GM10266 (cell line): ENCODE results near the gene TAL1.

Experiments used
- DNase-seq: peaks from one replicate; pipeline ENCODE4 v3.0.0; 2012; ENCODE audit errors: extremely low spot score
- TF ChIP-seq, protein P1 (sequence below): IDR thresholded peaks from 2 replicates; pipeline ENCODE4 v1.5.1; 2012; ENCODE audit warnings: mild to moderate bottlenecking, low read depth; ENCODE audit not compliant: control insufficient read depth, insufficient read depth; ENCODE audit errors: missing control alignments

Gene TAL1

DNA sequence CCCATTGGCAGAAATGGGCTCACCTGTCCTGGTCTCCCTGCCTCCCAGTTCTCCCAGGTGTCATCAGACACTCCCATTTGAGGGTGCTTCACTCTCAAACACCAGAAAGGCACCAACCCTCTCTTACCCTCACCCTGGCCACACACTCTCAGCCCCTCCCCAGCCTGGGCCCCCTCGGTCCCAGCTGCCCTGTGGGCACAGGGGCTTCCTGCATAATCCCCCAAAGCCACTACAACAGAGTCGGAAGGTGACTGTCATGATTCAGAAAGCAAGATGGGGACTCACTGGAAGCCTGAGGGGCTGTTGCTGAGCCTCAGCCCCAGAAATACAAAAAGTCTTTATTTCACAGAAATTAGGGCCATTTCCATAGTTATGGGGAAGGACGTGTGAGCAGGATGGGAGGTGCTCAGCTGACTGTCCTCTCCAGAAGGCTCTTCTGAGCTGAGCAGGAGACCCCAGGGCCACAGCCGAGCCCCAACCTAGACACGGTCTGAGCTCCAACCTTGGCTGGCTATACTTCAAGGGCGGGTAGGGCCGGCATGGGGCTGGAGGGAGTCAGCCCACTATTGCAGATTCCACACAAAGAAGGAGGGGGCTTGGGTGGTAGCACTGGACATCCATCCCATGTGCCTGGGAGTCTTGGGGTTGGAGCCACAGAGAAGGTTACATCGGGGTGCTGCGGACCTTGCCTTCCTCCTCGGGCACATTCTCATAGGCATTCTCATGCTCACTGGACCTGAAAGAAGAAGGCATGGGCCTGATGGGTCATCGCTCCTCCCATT, 48.5 kb downstream of the TAL1 start:
- DNase-seq = no peak
- TF ChIP-seq, protein P1, sequence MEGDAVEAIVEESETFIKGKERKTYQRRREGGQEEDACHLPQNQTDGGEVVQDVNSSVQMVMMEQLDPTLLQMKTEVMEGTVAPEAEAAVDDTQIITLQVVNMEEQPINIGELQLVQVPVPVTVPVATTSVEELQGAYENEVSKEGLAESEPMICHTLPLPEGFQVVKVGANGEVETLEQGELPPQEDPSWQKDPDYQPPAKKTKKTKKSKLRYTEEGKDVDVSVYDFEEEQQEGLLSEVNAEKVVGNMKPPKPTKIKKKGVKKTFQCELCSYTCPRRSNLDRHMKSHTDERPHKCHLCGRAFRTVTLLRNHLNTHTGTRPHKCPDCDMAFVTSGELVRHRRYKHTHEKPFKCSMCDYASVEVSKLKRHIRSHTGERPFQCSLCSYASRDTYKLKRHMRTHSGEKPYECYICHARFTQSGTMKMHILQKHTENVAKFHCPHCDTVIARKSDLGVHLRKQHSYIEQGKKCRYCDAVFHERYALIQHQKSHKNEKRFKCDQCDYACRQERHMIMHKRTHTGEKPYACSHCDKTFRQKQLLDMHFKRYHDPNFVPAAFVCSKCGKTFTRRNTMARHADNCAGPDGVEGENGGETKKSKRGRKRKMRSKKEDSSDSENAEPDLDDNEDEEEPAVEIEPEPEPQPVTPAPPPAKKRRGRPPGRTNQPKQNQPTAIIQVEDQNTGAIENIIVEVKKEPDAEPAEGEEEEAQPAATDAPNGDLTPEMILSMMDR = no peak

DNA sequence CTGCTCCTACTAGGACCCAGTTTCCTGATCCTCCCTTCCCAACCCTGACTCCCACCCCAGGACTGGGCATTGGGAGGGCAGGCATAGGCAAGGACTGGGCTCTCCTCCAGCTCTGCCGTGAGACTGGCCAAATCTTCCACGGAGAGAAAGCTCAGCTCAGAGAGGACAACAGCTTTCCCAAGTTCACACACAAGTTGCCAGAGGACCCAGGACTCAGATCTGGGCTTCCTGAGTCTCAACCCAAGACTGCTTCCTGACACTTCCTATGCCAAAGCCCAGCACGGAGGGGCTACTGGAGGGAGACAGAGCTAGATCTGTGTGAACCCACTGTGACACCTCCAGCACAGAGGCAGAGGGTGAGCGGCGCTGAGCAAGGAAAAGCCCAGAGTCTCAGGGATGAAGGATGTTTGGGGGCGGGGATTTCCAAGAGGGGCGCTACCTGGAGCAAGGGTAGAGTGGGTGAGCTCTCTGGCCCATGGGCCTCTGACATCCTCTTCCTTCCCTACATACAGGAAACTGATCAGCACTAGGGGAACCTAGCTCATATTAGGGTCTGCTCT, 49.3 kb downstream of the TAL1 start:
- TF ChIP-seq, protein P1 = no peak
- no peak for DNase-seq

DNA sequence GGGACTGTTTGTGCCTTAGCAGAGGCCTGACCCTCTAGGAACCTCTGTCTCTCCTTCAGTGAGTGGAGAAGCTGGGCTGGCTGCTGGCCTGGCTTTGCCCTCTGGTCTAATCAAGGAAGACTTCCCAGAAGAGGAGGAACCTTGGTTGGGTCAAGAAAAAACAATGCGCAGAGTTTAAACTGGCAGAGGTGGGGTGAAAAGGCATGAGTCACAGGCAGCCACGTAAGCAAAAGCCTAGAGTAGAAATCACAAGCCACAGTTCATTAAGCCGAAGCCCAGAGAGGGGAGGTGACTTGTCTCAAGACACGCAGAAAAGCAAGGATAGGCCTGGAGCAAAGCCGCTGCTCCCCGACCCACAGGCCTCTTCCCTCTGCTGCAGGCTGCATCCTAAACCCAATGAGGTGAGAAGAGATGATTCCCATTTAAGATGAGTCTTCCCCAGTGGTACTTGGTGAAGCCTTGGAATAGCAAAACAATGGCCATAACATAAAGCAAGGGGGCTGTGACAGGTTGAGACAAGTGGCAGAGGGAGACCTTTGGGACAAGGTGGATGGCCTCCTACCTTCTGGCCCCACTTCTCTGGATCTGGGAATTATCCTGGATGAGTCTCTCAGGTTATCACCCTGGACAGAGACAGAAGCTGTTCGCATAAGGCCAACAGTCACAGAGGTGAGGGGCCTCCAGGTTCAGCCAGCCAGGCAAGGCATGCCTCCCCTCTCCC, 49.9 kb downstream of the TAL1 start:
- TF ChIP-seq, protein P1 = no peak
- no peak for DNase-seq

DNA sequence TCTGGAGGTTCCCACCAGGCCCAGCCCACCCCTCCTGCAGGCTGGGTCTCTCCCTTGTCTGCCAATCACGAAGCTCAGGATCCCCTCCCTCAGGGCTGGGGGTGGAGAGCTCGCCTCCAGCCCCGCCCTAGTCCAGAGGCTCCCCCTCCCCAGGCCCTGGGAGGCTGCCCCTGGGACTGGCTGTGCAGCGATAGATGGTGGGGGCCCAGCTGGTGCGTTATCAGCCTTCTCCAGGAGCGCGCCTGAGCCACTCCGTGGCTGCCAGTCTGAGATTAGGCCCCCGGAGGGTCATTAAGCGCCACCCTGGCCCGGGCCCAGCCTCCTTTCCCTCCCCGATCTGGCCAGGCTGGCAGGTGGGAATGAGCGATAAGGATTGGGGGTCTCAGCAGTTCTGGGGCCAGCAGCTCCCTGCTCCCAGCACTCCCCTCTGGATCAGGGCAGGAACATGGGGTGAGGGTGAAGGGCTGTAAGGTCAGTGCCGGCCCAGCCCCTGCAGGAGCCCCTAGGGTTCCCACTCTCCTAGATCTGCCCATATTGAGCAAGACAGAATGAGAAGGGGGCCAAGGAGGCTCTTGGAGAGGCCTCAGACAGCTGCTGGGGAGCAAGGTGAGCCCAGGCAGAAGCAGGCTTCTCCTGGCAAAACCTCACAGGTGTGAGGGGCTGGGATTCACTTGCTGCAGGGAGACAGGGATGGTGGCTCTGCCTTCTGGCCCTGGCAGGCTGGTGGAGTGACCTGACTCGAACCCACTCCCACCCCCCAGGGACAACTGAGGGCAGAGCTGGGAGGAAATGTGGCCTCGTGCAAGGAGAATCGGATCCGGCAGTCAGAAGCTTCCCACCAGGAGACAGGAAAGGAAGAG, 50.7 kb downstream of the TAL1 start:
- DNase-seq = no peak
- TF ChIP-seq, protein P1 = no peak

DNA sequence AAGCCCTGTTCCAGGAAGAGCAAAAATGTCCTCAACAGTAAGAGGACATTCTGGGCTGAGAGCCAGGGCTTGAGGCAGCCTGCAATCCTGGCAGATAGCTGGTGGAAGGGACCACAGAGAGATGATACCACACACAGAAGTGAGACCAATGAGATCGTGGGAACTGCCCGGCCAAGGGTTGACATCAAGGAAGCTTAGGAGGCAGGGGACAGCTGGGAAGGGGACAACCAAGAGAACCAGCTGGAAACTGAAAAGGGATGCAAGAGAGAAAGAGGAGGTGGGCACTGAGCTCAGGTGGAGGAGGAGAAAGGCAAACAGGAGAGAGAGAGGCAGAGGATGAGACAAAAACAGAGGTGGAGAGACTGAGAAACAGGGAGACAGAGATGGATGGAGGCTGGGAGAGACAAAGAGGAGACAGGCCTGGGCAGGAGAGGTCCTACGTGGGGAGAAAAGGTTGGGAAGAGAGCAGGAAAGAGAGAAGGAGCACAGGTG, 51.4 kb downstream of the TAL1 start:
- TF ChIP-seq, protein P1 = no peak
- no peak for DNase-seq

DNA sequence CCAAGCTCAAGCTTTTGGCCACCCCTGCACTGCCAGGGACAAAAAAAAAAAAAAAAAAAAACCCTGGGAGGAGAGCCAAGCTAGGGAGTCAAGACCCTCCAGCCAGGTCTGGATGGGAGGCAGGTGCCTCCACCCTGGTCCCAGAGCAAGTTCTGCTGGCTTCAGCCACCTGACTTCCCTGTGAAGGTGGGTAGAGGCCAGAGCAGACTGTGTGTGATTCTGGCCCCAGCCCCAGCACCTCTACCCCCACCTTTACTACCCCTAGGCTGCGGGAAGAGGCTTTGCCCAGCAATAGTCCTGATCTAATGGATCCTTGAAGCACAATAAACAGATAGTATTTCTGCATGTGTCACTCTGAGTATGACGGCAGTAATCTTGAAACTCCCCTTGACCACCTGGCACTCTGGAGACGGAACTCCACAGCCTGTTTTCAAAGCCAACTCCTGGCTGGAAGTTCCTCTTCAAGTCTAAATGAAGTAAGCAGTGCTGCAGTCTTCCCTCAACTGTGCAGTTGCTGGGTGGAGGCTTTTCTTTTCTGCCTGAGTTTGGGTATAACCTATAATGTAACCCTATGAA, 51.9 kb downstream of the TAL1 start:
- TF ChIP-seq, protein P1 = no peak
- DNase-seq = no peak
